Raji (cell line): Measurements from ENCODE around the gene KIF26B.

ENCODE experiments used
- POLR2A ChIP-seq: IDR thresholded peaks from 2 replicates; pipeline ENCODE4 v1.6.1; 2011; ENCODE audit warnings: low read depth, low read length, control low read depth; ENCODE audit not compliant: insufficient read depth

Gene KIF26B

DNA sequence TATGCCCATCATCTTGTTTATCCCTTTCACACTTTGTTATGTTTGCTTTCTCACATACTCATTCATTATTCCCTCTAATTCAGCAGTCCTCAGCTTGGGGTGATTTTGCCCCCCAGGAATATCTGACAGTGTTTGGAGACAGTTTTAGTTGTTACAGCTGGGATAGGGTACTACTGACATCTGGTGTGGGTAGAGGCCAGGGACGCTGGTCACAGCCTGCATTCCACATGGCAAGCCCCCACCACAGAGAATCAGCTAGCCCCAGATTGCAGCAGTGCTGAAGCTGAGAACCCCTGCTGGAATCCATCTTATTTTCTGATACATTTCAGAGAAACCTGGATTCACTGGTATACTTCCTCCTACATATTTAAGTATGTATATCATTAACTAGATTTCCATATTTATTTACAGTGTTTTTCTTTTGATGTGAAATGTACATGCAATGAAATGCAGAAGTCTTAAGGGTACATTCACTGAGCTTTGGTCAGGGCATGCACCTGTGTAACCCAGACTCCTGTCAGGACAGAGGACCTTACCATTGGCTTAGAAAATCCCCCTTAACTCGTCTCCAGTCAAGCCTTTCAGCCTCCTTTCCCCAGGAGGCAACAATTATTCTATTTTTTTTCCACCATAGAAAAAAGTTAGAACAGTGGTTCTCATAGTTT, 68.3 kb downstream of the KIF26B start:
- no peak for TF ChIP-seq POLR2A

DNA sequence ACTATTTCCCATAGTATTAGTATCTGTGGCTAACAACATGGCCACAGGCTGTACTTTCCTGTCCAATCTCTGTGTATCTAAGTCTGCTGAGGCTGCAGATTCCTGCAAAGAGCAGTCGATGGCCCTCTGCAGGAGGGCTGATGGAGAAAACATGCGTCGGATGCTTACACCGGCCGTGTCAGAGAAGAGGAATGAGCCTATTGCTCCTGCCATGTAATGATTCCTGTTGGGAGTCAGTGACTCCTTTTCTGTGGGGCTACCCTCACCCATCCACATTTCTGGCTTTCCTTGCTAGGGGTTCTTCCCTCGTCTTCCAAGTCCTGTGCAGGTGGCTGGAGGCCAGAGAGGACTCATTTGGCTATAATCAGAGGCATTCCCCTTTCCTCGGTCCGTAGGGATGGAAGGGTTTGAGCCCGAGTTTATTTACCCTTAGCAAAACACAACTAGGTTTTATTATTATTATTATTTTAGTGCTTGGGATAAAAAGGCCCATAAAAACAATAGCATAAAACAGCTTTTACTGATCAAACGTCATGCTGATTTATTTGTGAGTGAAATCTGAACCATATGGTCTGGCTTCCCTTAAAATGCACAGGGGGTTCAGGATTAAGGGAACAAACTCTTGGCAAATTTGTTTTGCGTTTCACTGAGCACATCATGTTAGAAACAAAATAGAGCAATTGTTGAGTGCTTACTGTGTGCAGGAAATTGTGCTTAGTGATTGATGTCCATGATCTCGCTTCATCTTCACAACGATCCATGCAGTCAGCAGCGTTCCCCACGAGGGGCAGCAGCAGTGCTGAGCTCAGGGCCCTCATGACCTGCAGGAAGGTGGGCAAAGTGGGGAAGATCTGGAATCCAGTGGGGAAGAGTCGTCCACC, 70.8 kb downstream of the KIF26B start:
- no peak for TF ChIP-seq POLR2A

DNA sequence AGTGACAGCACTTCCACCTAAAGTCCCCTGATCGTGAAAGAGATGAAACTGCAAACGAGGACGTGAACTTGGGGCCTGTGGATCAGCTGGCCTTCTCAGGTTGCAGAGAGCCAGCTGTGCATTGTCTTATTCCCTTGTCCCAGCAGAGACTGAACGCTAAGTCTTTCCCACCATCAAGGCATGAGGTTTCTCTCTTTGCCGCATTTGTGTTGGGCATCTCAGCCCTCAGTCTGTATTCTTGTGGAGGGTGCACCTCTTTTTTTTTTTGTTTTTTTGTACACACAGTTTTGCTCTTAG, 71.4 kb downstream of the KIF26B start:
- no peak for TF ChIP-seq POLR2A

DNA sequence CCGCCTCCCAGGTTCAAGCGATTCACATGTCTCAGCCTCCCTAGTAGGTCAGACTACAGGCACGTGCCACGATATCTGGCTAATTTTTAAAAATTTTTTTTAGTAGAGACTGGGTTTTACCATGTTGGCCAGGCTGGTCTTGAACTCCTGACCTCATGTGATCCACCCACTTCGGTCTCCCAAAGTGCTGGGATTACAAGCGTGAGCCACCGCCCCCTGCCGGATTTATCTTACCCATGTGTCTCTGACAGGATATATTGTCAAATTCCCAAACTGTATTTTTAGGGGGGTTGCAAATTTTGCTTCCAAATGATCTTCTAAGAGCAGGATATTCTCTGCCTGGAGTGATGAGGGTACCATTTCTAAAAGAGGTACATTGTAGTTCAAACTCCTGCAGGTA, 74.3 kb downstream of the KIF26B start:
- no peak for TF ChIP-seq POLR2A

DNA sequence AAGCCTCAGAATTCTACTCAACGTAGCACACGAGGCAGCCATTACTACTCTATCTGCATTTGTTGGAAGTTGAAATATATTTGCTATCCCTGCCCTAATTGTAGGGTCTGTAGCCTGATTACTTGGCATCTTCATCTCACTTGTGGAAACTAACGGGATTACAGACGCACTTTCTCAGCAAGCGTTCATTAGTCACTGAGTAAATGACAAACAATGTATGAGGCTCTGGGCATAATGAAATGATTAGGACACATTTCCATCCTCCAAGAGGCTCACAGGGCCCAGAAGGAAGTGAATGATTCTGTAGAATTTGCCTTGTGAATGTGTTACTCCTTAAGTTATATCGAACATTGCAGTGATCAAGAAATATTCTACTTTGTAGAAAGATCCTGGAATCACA, 78.1 kb downstream of the KIF26B start:
- TF ChIP-seq POLR2A = no peak

DNA sequence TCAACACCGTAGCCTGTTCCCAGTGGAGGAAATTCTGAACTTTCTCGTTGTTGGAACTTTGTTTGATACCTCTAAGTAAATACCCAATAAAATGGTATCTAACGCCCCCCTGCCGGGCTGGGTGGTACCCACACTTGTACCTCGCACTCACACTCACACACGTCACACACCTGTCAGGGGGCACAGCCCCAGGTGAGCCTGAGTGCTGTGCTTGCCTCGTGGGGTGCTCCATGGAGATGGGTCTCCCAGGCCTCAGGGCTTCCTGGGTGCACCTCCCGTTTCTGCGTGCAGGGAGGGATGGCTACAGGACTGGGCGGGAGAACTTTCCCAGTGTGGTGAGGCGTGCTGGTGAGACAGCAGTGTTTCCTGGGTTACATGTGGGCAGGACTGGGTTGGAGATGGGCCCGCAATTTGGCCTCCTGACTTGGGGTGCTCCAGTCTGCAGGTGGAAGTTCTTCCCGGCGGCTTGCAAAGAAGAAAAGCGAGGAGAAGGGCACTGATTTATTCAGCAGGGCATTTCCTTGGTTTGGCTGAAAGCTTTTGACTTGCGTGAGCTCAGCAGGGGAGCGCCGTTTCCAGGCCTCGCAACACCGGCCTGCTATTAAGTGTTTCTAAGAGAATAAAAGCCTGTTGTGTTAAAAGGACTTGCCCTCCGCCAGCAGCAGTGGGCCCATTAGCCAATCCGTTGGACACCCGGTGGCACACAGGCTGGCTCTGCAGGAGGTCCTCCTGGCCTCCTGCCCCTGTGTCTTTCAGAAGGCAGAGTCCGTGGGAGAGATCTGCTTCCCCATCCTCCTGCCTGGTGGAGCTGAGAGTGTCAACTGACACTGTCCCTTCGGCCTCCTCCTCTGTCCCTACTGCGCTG, 79.7 kb downstream of the KIF26B start:
- TF ChIP-seq POLR2A = no peak

DNA sequence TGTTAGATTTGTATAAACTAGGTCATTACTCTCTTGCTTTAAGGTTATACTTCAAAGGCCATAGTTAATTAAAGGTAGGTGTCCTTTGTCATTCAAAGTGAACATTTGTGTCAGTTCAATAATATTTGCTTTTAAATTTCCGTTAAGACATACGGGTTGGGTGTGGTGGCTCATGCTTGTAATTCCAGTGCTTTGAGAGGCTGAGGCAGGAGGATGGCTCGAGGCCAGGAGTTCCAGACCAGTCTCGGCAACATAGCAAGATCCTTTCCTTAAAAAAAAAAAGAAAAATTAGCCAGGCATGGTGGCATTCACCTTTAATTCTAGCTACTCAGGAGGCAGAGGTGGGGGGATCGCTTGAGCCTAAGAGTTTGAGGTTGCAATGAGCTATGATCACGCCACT, 80.4 kb downstream of the KIF26B start:
- no peak for TF ChIP-seq POLR2A

DNA sequence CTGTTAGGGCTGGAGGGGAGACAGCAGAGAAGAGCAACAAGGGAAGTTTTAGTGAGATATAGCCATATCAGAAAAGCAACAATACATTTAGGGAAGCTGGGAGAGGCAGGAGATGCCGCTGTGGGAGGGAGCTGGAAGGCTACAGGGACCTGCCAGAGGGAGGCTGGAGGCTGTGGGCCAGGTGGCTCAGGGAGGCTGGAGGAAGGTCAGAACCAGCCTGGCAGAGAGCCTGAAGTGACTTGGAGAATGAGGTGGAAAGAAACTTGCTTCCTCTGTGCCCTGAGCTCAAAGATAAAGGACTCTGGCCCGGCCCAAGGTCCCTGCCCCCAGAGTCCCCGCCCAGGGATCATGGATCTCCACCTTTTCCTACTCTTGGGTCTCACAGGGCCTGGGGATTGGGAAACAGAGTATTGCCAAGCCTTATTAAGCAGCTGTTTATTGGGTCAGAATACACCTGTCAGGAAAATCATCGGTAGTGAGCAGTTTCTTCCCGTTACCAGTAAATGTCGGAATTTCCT, 85.9 kb downstream of the KIF26B start:
- TF ChIP-seq POLR2A = no peak

DNA sequence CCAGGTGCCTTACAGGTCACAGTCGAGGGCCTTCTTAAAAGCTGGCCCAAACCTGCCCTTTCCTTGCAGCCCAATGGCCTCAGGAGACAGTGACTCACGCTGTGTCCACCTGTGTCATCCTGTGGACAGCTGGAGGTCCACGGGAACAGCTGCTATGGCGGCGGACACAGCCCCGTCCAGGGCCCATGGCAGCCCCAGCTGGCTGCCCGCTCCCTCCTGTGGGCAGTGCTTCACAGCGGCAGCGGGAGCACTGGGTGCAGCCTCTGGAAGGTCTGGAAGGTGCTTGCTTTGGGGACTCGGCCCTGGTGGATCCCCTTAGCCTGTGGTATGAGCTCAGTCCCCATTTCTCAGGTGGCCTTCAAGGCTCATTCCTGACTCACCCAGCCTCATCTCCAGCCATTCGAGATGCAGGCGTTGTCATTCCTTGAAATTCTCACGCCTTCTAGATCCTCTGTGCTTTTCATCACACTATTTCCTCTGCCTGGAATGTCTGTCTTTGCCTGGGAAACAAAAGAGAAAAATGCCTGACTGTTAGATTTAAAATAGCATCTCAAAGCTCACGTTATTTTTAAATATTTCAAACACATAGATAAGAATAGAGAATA, 86.8 kb downstream of the KIF26B start:
- TF ChIP-seq POLR2A = no peak

DNA sequence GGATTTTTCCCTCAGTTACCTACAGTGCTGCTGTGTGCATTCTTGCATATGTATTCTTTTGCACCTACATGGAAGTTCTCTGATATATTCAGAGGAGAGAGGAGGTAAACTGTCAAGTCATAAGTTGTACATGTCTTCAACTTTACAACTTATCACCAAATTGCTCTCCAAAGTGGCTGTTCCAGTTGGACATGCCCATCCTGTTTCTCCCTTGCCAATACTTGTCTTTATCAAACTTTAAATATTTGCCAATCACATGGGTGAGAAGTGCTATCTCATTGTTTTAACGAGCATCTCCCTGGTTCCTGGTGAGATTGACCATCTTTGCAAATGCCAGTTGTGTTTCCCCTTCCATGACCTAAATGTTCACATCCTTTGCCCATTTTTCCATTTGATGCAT, 88.2 kb downstream of the KIF26B start:
- TF ChIP-seq POLR2A = no peak

DNA sequence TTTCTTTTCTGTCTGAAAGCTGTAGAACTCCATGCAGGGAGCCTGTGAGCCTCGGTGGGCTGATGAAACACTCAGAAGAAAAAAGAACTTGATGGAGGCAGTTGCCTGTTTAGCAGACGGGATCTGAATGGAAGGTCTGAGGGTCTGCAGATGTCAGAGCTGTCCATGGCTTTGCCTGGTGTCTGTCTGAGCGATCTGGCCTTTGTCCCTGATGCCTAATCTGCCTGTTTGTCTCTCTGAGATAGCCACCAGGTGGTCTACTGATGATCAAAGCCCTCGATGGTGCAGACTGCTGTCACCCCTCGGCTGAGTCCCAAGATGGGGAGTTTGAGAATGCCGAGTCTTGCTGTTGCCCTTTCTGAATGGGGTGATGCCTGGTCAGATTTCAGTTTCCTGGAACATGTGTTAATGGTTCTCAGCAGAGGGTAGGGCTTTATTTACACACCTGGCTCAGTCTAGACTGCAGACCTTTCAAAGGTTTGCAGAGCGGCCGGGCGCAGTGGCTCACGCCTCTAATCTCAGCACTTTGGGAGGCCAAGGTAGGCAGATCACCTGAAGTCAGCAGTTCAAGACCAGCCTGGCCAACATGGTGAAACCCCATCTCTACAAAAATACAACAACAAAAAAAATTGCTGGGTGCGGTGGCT, 90.4 kb downstream of the KIF26B start:
- TF ChIP-seq POLR2A = no peak

DNA sequence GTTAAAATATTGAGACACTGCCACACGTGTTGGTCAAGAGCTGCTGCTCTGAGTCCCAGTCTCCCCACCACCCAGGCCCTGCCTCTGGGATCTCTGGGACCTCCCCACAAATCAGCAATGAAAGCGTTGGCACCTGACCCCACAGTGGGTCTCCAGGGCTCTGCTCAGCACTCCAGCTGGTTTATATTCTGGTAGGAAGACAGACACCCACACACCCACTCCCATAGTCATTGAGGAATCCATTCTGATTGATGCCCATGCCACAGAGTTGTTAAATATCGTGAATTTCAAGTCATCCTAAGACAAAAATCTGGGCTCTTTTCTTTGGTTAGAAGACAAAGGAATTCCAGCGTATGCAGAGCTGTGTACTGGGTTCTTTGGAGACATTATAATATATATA, 91.6 kb downstream of the KIF26B start:
- TF ChIP-seq POLR2A = no peak

DNA sequence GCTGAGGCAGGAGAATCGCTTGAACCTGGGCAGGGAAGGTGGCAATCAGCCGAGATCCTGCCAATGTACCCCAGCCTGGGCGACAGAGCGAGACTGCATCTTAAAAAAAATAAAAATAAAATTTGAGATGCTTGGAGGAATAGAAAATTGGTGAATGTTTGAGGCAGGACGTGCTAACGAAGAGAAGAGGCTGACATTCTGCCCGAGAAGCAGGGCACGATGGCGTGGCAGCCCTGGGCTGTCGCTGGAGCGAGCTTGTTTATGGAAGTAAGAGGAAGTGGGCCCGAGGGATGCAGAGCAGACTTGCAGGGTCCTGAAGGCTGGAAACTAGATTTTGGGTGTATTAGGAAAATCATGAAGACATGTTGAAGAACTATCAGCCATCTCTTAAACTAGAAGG, 92.6 kb downstream of the KIF26B start:
- no peak for TF ChIP-seq POLR2A

DNA sequence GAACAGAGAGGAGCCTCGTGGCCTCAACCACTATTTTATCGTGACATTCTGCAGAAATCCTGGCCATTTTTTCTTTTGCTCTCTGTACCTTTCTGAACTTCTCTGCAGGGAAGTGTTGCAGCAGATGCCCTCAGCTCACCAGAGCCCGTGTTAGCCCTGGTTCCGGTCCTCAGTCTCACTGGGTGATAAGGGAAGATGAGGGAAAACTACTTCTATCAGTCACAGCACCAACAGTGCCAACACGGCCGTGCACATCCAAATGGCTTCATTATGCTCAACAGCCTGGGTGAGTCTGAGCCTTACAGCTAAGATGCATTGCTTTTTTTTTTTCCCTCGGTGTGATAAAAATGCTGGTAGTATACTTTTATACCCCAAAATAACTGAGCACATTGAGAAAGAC, 93.0 kb downstream of the KIF26B start:
- TF ChIP-seq POLR2A = no peak
